Measurements from ENCODE around the gene CCDC92.

DNA sequence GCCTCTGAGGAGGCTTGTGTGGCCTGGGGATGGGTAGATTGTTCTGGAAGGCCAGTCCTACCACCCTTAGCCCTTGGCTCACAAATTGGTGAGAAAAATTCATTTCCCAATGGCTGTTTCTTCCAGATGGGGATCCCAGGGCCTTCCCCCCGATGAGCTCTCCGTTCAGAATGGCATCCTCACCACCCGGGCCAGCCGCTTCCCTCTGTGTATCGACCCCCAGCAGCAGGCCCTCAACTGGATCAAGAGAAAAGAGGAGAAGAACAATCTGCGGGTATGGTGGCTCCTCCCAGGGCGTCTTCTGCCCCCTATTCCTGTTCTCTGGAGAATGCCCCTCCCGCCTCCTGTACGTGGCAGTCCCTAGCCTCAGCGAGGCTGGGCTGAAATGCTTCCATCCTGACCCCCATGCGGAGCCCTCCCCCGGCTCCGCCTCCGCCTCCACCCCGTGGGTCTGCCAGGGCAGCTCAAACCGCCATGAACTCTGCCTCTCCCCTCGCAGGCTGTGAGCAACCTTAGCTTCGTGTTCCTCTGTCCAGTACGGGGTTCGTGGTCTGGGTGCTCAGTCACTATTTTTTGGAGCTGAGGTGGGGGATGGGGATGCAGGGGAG, 57.8 kb downstream of the CCDC92 start:
- TF ChIP-seq, protein P1, sequence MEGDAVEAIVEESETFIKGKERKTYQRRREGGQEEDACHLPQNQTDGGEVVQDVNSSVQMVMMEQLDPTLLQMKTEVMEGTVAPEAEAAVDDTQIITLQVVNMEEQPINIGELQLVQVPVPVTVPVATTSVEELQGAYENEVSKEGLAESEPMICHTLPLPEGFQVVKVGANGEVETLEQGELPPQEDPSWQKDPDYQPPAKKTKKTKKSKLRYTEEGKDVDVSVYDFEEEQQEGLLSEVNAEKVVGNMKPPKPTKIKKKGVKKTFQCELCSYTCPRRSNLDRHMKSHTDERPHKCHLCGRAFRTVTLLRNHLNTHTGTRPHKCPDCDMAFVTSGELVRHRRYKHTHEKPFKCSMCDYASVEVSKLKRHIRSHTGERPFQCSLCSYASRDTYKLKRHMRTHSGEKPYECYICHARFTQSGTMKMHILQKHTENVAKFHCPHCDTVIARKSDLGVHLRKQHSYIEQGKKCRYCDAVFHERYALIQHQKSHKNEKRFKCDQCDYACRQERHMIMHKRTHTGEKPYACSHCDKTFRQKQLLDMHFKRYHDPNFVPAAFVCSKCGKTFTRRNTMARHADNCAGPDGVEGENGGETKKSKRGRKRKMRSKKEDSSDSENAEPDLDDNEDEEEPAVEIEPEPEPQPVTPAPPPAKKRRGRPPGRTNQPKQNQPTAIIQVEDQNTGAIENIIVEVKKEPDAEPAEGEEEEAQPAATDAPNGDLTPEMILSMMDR (IDR thresholded peaks at IDR 0.05), result no peak
- TF ChIP-seq RARB (CRISPR knock-in tag; IDR thresholded peaks at IDR 0.05) (no peak), POLR2A (IDR thresholded peaks at IDR 0.05; ENCODE audit: low read length) (no peak), NPAS2 (CRISPR knock-in tag; IDR thresholded peaks at IDR 0.05; ENCODE audit: borderline replicate concordance) (no peak), RFX5 (IDR thresholded peaks at IDR 0.05) (no peak), EP300 (IDR thresholded peaks at IDR 0.05) (no peak), HOXA7 (CRISPR knock-in tag; IDR thresholded peaks at IDR 0.05) (no peak), RCOR1 (IDR thresholded peaks at IDR 0.05; ENCODE audit: low read depth, low read length) (no peak), ZFP36 (IDR thresholded peaks at IDR 0.05; ENCODE audit: borderline replicate concordance, partially characterized antibody) (no peak), CHD2 (IDR thresholded peaks at IDR 0.05; ENCODE audit: low read length, partially characterized antibody) (no peak), FOSL2 (IDR thresholded peaks at IDR 0.05) (no peak), FOSL2 (CRISPR knock-in tag; IDR thresholded peaks at IDR 0.05) (no peak)
- TF ChIP-seq, protein P2, sequence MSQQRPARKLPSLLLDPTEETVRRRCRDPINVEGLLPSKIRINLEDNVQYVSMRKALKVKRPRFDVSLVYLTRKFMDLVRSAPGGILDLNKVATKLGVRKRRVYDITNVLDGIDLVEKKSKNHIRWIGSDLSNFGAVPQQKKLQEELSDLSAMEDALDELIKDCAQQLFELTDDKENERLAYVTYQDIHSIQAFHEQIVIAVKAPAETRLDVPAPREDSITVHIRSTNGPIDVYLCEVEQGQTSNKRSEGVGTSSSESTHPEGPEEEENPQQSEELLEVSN (IDR thresholded peaks at IDR 0.05; ENCODE audit: borderline replicate concordance, low read depth), result no peak

Measured in A549 (cell line).